NCI-H1105 (cell line): ENCODE results near the gene MSMP.

Source experiments
- DNase-seq: peaks from one replicate; lab custom pipeline; 2025; lab: John Stamatoyannopoulos, UW

The MSMP gene, protein sequence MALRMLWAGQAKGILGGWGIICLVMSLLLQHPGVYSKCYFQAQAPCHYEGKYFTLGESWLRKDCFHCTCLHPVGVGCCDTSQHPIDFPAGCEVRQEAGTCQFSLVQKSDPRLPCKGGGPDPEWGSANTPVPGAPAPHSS

DNA sequence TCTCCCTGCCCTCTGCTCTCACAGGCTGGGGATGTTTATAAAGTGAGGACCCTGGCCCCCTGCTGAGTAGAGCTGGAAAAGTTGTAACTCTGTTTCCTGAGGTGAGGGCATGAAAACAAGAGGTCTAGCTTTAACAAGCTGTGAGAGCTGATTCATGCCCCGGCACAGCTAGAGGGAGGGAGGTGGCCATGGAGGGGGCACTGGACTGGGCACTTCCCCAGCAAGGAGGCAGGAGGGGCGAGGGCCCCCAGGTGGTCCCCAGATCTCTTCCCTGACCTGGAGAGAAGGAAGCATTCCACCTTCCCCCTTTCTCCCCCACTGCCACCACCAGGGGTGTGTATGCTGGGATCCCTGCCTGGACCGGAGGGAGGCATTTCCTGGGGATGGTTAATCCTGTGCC lies at the start of gene MSMP:
Gene MSMP (minus strand): TSS at position 13 of the 400 bp plus-strand sequence. CDS start 147 bp downstream, outside the sequence.
- no peak for DNase-seq

GRCh38 chr9:35801328-35802128 lies 47.5 kb upstream of the MSMP start:
- DNase-seq, result no peak

DNA sequence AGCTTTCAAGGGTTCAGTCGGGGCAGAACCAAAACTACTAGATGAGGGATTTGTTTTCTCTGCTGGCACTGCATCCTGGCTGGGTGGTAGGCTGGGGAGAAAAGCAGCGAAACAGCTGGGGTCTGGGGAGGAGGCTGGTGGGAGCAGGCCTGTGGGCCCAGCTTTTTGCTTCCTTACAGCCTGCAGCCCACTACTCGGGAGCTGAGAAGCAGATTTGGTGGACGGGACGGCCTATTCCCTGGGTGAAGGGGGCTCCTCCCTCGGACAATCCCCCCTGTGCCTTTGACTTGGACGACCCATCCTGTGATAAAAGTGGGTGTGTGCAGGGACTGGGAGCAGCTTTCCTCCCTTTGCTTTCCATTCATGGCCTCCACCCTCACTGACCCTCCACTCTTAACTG lies 46.5 kb upstream of the MSMP start:
- no peak for DNase-seq

- DNase-seq, result no peak
Measured at GRCh38 chr9:35798658-35799374, 44.7 kb upstream of the MSMP start.

GRCh38 chr9:35797311-35798109 lies 43.4 kb upstream of the MSMP start:
- no peak for DNase-seq

DNA sequence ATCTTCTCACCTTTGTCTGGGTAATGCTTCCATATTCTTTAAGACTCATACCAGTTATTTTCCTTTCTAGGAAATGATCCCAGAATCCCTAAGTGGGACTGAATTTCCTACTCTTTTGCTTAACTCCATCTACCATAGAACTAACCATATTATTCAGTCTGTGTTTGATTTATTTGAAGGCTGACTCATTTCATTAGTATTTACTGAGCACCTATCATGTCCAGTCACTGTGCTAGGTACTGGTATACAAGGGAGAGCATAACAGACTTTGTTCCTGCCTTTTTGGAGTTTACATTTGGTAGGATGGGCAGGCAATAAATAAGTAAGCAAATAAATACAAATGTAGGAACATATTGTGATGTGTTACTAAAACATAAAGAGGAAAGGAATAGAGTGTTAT lies 41.6 kb upstream of the MSMP start:
- DNase-seq, result no peak

- DNase-seq, result no peak
Measured at GRCh38 chr9:35793461-35793860, 39.4 kb upstream of the MSMP start.

DNA sequence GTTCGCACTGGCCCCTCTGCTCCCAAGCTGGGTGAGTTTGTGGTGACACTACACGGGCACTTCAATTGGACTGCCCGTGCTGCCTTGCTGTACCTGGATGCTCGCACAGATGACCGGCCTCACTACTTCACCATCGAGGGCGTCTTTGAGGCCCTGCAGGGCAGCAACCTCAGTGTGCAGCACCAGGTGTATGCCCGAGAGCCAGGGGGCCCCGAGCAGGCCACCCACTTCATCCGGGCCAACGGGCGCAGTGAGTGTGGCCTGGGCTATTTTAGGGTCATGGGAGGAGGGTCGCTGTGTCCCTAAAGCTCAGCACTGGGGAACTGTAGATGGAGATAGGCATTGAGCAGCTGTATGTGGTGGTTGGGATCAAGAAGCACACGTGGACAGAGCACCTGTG lies 38.8 kb upstream of the MSMP start:
- no peak for DNase-seq

- no peak for DNase-seq
Measured at GRCh38 chr9:35792024-35792813, 38.1 kb upstream of the MSMP start.

GRCh38 chr9:35791297-35791921 lies 37.3 kb upstream of the MSMP start, which contains the start of gene NPR2:
TSS of gene NPR2 (plus strand) at chr9:35791591. CDS start at chr9:35792409, 818 bp downstream.
- DNase-seq, result no peak

- peak; percentile 79 for DNase-seq
Measured at GRCh38 chr9:35790385-35791296, 36.6 kb upstream of the MSMP start.

DNA sequence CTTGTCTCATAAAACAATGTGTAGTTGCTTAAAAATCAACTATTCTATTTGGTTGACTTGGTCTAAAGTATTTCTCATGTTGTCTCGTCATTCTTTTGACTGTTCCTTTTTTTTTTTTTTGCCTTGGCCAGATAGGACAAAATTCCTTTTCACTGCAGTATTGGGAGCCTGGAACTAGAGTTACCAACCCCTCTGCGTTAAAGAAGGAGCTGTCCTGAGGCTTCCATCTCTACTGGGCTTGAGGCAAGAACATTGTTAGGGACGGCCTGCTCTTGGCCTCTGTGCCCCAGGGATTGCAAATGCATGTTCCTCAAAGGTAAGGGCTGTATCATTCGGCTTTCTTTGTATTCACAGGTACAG lies 35.9 kb upstream of the MSMP start:
- no peak for DNase-seq

DNA sequence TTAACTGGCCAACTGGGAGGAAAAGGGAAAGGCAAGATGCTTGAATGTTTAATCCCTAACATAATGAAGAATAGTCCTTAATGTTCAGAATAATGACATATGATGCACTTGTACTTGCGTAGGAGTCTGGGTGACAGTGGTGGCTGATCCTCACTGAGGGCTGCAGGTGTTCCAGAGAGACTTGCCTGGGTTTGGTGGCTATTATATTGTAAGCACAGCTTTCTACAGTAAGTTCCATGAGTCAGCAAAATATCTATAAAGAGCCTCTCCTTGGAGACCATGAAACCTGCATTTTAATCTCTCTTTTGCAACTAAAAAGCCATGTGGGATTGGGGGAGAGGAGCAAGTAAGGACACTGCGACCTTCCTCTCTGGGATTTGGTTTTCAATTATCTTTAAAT lies 35.5 kb upstream of the MSMP start:
- DNase-seq, result no peak

DNA sequence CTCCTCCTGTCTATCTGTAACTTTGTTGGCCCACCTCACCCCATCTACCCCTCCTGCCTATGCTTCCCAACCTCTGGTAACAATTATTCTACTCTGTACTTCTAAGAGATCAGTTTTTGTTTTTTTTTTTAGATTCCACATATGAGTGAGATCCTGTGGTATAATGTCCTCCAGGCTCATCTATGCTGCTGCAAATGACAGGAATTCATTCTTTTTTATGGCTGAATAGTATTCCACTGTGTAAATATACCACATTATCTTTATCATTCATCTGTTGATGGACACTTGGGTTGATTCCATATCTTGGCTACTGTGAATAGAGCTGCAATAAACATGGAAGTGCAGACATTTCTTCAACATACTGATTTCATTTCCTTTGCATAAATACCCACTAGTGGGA lies 29.3 kb upstream of the MSMP start:
- DNase-seq, result no peak

DNA sequence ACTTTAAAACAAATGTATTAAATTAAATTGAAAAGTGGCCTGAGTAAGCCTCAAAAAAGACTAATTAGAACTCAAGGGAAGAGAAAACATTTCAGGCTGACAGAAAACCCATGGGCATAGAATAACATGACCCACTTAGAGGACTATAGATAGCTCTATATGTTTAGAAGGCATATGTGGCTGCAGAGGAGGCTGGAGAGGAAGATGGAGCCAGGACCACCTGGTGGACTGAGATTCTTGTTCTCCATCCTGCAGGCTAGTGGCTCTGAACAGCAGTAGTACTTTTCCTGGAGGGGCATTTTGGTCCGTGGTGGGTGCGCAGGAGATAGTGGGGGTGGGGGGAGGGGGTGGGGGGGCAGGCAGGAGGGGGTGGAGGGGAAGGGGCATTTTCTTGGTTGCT lies 27.0 kb upstream of the MSMP start:
- DNase-seq, result no peak

DNA sequence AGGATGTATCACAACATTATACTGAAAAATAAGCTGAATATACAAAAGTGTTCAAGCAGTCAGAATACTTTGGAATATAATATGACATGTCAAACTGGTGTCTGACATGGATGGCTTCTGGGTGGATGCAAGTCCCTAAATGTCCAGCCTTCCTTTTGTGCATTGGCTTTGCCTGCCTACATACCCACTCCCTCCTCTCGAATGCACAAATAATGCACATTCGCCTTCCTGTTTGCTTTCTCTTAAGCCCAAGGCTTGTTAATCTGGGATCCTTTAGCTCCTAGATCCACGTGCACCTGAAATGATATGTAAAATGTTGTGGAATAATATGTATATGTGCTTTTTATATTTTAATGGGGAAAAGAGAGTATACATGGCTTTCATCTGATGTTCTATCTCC lies 24.4 kb upstream of the MSMP start:
- DNase-seq, result no peak

- DNase-seq, result peak; percentile 74
Measured at GRCh38 chr9:35776018-35776417, 21.9 kb upstream of the MSMP start.

- DNase-seq, result no peak
Measured at GRCh38 chr9:35774907-35775635, 21.0 kb upstream of the MSMP start.

DNA sequence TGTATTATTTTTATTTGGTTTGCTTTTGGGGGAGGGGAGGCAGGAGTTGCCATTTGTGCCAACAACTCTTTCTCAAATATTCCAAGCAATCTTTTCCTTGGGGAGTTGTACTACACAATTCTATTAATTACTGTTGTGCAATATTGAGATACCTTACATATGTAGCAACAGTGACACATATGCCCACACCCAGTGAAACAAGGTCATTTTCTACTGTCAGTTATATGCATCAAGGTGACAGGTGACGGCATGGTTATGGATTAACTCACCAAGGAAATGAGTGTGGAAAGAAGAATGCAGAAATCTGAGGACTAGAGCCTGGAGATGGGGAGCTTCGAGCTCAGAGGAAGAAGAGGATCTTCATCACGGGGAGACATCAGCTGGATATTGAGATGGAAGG lies 17.9 kb upstream of the MSMP start:
- DNase-seq, result no peak
